HCT116 (cell line): ENCODE results near the gene CD59.

ENCODE experiments used
- CEBPB ChIP-seq: IDR thresholded peaks from 2 replicates; pipeline ENCODE4 v1.6.1; 2012; ENCODE audit warnings: low read depth
- EZH2 ChIP-seq: fragments of 200-600 bp; sonication (generic); IDR thresholded peaks from 2 replicates; pipeline ENCODE4 v1.6.1; 2017; ENCODE audit warnings: antibody characterized with exemption, mixed run types
- POLR2A ChIP-seq: IDR thresholded peaks from 2 replicates; pipeline ENCODE4 v1.7.0; 2011; ENCODE audit warnings: borderline replicate concordance; ENCODE audit not compliant: insufficient read depth, insufficient read length; ENCODE audit errors: extremely low read depth
- POLR2AphosphoS5 ChIP-seq: IDR thresholded peaks from 2 replicates; pipeline ENCODE4 v1.6.1; 2011; ENCODE audit warnings: mild to moderate bottlenecking, low read depth, low read length, moderate library complexity
- REST ChIP-seq: IDR thresholded peaks from 2 replicates; pipeline ENCODE4 v1.6.1; 2012; ENCODE audit warnings: low read depth
- TCF7L2 ChIP-seq: IDR thresholded peaks from 2 replicates; pipeline ENCODE4 v1.7.0; 2011; ENCODE audit warnings: borderline replicate concordance, inconsistent platforms; ENCODE audit not compliant: insufficient read depth, insufficient read length; ENCODE audit errors: extremely low read depth
- TF ChIP-seq, protein P1 (sequence below), 3 experiments: fragments of 200-600 bp in 1 of 3; sonication (generic) in 1 of 3; IDR thresholded peaks in 2 of 3; conservative IDR thresholded peaks in 1 of 3; 2 replicates each; pipeline ENCODE4 v1.5.1; 2012 to 2017; ENCODE audit warnings: low read depth in 2 of 3, low read length in 2 of 3, antibody characterized with exemption in 1 of 3, borderline replicate concordance in 1 of 3, control low read depth in 1 of 3, mild to moderate bottlenecking in 1 of 3, mixed read lengths in 1 of 3, mixed run types in 1 of 3, moderate library complexity in 1 of 3; ENCODE audit not compliant: insufficient read depth in 1 of 3

DNA sequence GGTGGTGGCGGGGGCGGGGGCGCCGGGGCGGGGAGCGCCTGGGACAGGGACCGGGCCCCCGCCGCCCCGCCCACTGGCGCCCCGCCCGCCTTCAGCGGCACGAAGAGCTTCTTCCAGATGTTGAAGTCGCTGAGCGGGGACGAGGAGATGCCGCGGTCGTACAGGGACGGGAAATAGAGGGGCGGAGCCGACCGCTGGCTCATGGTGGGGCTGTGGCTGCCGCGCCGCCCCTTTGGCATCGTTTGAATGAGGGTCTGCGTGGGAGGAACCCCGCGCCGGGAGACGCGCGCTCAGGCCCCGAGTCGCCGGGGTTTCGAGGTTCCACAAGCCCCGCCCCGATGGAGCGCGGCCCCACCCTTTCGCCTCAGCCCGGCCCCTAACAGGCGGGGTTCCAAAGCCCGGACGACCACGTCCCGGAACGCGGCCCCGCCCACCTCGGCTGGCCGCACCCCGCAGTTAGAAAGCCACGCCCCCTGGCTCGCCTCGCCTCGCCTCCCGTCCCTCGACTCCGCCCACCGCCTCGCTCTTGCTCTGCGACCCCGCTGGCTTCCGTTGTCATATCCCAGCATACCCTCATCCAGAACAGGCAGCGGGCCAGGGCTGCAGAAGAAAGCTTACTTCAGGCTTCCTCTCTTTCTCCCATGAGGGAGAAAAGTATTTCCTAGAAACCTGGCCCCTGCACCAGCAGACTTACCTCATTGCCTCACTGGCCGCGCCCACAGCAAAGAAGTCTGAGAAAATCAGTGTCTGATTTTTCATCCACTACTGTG is 35.5 kb downstream of the CD59 start, which contains the start of gene C11orf91:
- no peak for TF ChIP-seq CEBPB
- TF ChIP-seq, protein P1, sequence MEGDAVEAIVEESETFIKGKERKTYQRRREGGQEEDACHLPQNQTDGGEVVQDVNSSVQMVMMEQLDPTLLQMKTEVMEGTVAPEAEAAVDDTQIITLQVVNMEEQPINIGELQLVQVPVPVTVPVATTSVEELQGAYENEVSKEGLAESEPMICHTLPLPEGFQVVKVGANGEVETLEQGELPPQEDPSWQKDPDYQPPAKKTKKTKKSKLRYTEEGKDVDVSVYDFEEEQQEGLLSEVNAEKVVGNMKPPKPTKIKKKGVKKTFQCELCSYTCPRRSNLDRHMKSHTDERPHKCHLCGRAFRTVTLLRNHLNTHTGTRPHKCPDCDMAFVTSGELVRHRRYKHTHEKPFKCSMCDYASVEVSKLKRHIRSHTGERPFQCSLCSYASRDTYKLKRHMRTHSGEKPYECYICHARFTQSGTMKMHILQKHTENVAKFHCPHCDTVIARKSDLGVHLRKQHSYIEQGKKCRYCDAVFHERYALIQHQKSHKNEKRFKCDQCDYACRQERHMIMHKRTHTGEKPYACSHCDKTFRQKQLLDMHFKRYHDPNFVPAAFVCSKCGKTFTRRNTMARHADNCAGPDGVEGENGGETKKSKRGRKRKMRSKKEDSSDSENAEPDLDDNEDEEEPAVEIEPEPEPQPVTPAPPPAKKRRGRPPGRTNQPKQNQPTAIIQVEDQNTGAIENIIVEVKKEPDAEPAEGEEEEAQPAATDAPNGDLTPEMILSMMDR (IDR thresholded peaks at IDR 0.05 in 2 of 3, conservative IDR thresholded peaks at IDR 0.05 in 1 of 3; ENCODE audit: borderline replicate concordance in 1 of 3, insufficient read depth in 1 of 3, low read depth in 2 of 3, low read length in 2 of 3), result no peak
- no peak for TF ChIP-seq REST
- TF ChIP-seq POLR2AphosphoS5, result peak; percentile 74
- no peak for TF ChIP-seq POLR2A
- no peak for TF ChIP-seq EZH2
- TF ChIP-seq TCF7L2, result no peak
